D721Med (cell line): Measurements from ENCODE around the gene MMP17.

Experiments used
- DNase-seq: peaks from one replicate; pipeline ENCODE4 v3.0.0; 2011; ENCODE audit warnings: low spot score; ENCODE audit not compliant: insufficient read length
- FAIRE-seq: peaks from 2 replicates; lab custom pipeline; 2011; peaks lifted over from hg19 to GRCh38; lab: Jason Lieb, UNC
- TF ChIP-seq, protein P1 (sequence below): IDR thresholded peaks from 2 replicates; pipeline ENCODE4 v1.5.1; 2012; ENCODE audit warnings: mild to moderate bottlenecking, control low read depth; ENCODE audit not compliant: insufficient read depth; ENCODE audit errors: missing control alignments

Gene MMP17

DNA sequence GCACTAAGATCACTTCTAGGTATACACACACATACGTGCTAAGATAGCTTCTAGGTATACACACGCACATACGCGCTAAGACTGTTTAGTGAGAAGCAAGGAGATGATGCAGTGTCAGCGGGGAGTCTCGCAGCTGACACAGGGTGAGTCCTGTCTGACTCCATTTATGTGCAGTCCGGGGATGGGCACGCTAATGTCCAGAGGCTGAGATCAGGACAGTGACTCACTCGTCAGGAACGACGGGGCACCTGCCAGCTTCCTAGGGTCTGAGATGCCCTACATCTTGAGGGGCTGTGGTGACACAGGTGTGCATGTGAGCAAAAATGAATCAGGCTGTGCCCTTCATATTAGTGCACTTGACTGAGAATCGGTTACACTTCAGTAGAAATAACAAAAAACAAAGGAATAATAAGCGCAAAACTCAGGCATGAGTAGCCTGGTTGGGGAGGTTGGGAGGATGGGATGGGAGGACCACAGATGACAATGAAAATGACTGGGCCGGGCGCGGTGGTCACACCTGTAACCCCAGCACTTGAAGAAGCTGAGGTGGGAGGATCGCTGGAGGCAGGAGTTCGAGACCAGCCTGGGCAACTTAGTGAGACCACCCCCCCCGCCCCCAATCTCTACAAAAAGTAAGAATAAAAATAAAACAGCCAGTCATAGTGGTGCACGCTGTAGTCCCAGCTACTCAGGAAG lies 37.1 kb downstream of the MMP17 start:
- no peak for DNase-seq
- no peak for FAIRE-seq
- TF ChIP-seq, protein P1, sequence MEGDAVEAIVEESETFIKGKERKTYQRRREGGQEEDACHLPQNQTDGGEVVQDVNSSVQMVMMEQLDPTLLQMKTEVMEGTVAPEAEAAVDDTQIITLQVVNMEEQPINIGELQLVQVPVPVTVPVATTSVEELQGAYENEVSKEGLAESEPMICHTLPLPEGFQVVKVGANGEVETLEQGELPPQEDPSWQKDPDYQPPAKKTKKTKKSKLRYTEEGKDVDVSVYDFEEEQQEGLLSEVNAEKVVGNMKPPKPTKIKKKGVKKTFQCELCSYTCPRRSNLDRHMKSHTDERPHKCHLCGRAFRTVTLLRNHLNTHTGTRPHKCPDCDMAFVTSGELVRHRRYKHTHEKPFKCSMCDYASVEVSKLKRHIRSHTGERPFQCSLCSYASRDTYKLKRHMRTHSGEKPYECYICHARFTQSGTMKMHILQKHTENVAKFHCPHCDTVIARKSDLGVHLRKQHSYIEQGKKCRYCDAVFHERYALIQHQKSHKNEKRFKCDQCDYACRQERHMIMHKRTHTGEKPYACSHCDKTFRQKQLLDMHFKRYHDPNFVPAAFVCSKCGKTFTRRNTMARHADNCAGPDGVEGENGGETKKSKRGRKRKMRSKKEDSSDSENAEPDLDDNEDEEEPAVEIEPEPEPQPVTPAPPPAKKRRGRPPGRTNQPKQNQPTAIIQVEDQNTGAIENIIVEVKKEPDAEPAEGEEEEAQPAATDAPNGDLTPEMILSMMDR, result no peak

DNA sequence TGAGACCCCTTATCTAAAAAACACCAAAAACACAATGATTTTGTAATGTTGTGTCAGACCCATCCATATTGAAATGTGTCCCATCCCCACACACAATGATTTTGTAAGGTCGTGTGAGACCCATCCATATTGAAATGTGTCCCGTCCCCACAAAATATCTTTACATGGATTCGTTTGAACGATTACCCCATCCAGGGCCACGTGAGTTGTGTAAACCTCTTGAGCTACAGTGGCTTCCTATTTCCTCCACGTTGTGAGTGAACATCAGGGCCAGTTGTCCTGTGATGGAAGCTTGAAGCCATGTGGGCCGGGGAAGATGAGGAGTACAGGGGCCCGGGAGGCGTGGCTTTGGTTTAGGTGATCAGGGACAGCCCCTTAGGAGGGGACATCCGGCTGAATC lies 39.3 kb downstream of the MMP17 start:
- TF ChIP-seq, protein P1, result no peak
- DNase-seq (no peak), FAIRE-seq (no peak)

DNA sequence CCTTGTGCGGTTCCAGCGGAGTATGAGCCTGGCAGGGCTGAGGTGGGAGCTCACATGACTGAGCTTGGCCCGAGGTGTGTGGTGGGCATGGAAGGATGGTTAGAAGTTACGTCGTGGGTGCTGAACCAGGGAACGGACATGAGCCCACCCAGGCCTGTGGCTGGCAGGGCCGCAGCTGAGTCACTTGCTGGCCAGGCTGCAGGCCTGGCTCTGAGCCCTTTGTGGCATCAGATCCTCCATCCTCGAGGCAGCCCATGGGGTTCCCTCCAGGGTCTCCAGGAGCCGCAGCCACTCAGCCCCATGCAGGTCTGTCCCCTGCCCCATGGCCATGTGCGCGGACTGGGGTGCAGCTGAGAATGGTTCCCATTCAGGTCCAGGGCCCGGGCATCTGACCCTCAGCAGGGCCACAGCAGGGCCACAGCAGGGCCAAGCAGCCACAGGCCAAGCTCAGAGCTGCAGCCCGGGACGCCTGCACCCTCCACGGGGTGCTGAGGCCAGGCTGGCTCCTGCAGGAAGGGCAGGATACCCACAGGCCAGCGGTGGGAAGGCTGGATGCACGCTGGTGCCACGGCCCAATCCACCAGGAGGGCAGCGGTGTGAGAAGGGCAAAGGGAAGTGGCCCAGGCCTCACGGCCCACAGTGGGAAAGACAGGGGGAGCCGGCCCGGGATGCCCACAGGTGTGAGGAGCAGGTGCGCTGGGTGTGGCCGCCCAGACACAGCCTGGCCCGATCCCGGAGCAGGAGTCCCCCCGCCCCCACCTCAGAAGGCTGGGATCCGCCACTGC lies 39.9 kb downstream of the MMP17 start:
- TF ChIP-seq, protein P1, result no peak
- DNase-seq, result no peak
- FAIRE-seq, result no peak

DNA sequence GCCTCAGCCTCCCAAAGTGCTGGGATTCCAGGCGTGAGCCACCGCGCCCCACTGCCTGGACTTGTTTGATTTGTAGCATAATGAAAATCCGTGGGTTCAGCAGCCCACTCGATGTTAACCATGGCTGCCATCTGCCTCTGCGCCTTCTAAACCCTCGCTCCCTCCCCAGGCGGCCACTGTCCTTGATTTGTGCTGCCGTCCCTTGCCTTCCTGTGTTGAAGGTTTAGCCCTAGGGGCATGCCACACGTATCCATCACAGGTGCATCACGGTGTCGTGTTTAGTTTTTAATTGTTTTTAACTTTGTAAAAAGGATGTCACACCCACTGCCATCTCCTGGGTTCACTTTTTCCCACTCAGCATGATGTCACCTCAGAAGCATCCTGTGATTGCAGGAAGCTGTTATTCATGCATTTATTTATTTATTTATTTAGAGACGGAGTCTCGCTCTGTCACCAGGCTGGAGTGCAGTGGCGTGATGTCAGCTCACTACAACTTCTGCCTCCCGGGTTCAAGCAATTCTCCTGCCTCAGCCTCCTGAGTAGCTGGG lies 41.8 kb downstream of the MMP17 start:
- TF ChIP-seq, protein P1, result no peak

DNA sequence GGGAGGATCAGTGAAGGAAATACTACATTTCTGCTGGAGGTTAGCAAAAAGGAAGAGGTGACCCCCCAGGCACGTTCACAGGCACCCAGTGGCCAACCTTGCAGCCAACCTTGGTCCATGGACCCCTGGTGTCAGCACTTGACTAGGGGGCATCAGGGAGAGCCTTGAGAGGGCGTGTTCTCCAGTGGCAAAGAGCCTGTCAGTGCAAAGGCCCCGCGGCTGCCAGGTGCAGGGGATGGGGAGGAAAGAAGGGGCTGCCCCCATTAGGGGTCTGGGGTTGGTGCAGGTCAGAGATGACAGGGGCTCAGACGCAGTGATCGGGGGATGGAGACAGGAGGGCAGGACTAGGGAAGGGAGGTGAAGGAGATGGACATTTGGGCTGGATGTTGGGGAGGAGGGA lies 43.5 kb downstream of the MMP17 start:
- TF ChIP-seq, protein P1, result no peak
- FAIRE-seq (no peak), DNase-seq (no peak)

More for the DNA sequence above, 41.8 kb downstream of the MMP17 start:
- DNase-seq (no peak), FAIRE-seq (no peak)

DNA sequence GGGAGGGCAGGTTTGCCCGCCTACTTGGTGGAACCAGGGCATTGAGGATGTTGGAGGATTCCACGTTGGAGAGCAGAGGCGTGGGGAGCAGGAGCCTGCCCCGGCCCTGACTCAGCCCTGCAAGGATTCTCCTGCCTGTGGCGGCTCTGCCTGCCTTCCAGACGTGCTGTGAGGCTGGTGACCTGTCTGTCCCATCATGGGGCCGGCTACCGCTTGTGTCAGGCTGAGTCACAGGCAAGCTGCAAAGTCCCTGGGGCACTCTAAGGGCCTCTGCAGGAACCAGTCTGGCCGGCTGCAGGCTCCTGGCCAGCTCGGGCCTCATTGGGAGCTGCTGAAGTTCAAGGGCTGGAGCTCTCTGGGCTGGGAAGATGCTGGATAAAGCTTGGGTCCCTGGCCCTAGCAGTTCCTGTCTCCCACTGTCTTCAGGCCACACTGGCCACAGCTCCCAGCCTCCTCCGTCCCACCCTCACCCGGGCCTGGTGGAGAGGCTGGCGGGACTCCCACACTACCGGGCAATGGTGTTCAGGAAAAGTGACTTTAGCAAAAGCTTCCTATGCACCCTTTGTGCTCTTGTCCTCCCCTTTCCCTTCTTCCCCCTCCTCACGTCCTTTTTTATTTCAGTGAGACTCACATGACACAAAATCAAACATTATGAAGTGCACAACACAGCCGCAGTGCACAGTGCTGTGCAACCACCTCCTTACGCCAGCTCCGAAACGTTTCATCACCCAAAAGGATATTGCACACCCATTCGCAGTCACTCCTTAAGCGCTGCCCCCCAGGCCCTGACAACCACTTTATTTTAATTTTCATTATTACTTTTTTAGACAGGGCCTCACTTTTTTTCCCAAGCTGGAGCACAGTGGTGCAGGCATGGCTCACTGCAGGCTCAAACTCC lies 44.2 kb downstream of the MMP17 start:
- FAIRE-seq (no peak), DNase-seq (no peak)
- TF ChIP-seq, protein P1, result no peak
